Effector memory CD8-positive, alpha-beta T cell (primary cell): ENCODE data around the gene SOX4.
A peak's percentile ranks its signal among the peaks of the same experiment; 100 is the strongest.

Source experiments
- ATAC-seq: fragments of 150-1000 bp; cut with Tn5 transposase; replicated peaks from 2 replicates; pipeline ENCODE4 v1.10.0; 2021; ENCODE audit warnings: mild to moderate bottlenecking, moderate library complexity
- DNase-seq, 3 experiments: peaks; one replicate each; pipeline ENCODE4 v3.0.0; 2021
- H3K27ac Mint-ChIP-seq, 2 donors: one replicate each; pipeline ENCODE4 v1.8.0; 2022; ENCODE audit warnings: mild to moderate bottlenecking in 2 of 2, mixed read lengths in 2 of 2, moderate library complexity in 2 of 2
- H3K27me3 Mint-ChIP-seq, 2 donors: one replicate each; pipeline ENCODE4 v1.8.0; 2022; ENCODE audit warnings: mixed read lengths in 2 of 2
- H3K36me3 Mint-ChIP-seq: one replicate; pipeline ENCODE4 v1.8.0; 2022; ENCODE audit warnings: mild to moderate bottlenecking, moderate library complexity, mixed read lengths; ENCODE audit not compliant: insufficient read depth
- H3K4me1 Mint-ChIP-seq, 2 donors: one replicate each; pipeline ENCODE4 v1.8.0; 2022; ENCODE audit warnings: low read depth in 2 of 2, mixed read lengths in 2 of 2
- H3K4me3 Mint-ChIP-seq, 2 donors: one replicate each; pipeline ENCODE4 v1.8.0; 2022; ENCODE audit warnings: mild to moderate bottlenecking in 2 of 2, mixed read lengths in 2 of 2, moderate library complexity in 2 of 2
- H3K9me3 Mint-ChIP-seq, 2 donors: one replicate each; pipeline ENCODE4 v1.8.0; 2022; ENCODE audit warnings: mixed read lengths in 2 of 2

Gene SOX4

GRCh38 chr6:21587179-21587960 is 6.2 kb upstream of the SOX4 start:
- peaks cover 23 to 40% of the 10 kb centered on the region in 2 donors for H3K27me3 Mint-ChIP-seq
- no peak overlapping the region for H3K27ac Mint-ChIP-seq
- peaks cover 0 to 5% of the 10 kb centered on the region in 2 donors for H3K9me3 Mint-ChIP-seq
- ATAC-seq (peak; percentile 22), DNase-seq (peak in 1 of 3 experiments; percentile 21)
- H3K4me3 Mint-ChIP-seq = peak overlapping the region; percentile 94 to 95
- peaks cover 4% of the 10 kb centered on the region for H3K36me3 Mint-ChIP-seq
- peaks cover 11 to 12% of the 10 kb centered on the region in 2 donors for H3K4me1 Mint-ChIP-seq

GRCh38 chr6:21587961-21588480 is 5.5 kb upstream of the SOX4 start:
- peak overlapping the region in 1 of 2 donors; percentile 55 for H3K27ac Mint-ChIP-seq

GRCh38 chr6:21588481-21589351 is 4.8 kb upstream of the SOX4 start:
- H3K4me1 Mint-ChIP-seq = peaks cover 11 to 12% of the 10 kb centered on the region in 2 donors
- peak; percentile 43 for ATAC-seq
- peaks cover 4% of the 10 kb centered on the region for H3K36me3 Mint-ChIP-seq
- peak in 1 of 3 experiments; percentile 27 for DNase-seq
- peaks cover 27 to 40% of the 10 kb centered on the region in 2 donors for H3K27me3 Mint-ChIP-seq
- peak overlapping the region in 1 of 2 donors; percentile 55 for H3K27ac Mint-ChIP-seq
- H3K4me3 Mint-ChIP-seq = peak overlapping the region; percentile 94 to 95
- no peaks in the 10 kb centered on the region for H3K9me3 Mint-ChIP-seq

More at GRCh38 chr6:21587961-21588480, 5.5 kb upstream of the SOX4 start:
- Mint-ChIP-seq H3K4me3 (peak overlapping the region; percentile 94 to 95), H3K4me1 (peaks cover 11 to 12% of the 10 kb centered on the region in 2 donors), H3K36me3 (peaks cover 4% of the 10 kb centered on the region), H3K27me3 (peaks cover 27 to 40% of the 10 kb centered on the region in 2 donors), H3K9me3 (no peaks in the 10 kb centered on the region)
- DNase-seq (peak in 1 of 3 experiments; percentile 20), ATAC-seq (peak; percentile 41)

GRCh38 chr6:21589352-21590345 is 3.9 kb upstream of the SOX4 start:
- peak; percentile 60 for ATAC-seq
- H3K27ac Mint-ChIP-seq = no peak overlapping the region

GRCh38 chr6:21590346-21590745 is 3.2 kb upstream of the SOX4 start:
- Mint-ChIP-seq H3K9me3 (no peaks in the 10 kb centered on the region), H3K4me1 (peaks cover 15% of the 10 kb centered on the region in 2 donors), H3K36me3 (peaks cover 4% of the 10 kb centered on the region), H3K27ac (no peak overlapping the region), H3K27me3 (peaks cover 26 to 40% of the 10 kb centered on the region in 2 donors), H3K4me3 (peak overlapping the region in 1 of 2 donors; percentile 33)
- DNase-seq = no peak
- ATAC-seq = no peak

More at GRCh38 chr6:21589352-21590345, 3.9 kb upstream of the SOX4 start:
- no peaks in the 10 kb centered on the region for H3K9me3 Mint-ChIP-seq
- peaks cover 27 to 40% of the 10 kb centered on the region in 2 donors for H3K27me3 Mint-ChIP-seq
- peak overlapping the region; percentile 94 to 95 for H3K4me3 Mint-ChIP-seq
- peaks cover 4% of the 10 kb centered on the region for H3K36me3 Mint-ChIP-seq
- DNase-seq = peak; percentile 64 to 80 (median 67)
- H3K4me1 Mint-ChIP-seq = peaks cover 13 to 14% of the 10 kb centered on the region in 2 donors

- no peak for DNase-seq
- H3K9me3 Mint-ChIP-seq = no peaks in the 10 kb centered on the region
- H3K27ac Mint-ChIP-seq = no peak overlapping the region
- peaks cover 10% of the 10 kb centered on the region for H3K36me3 Mint-ChIP-seq
- no peak overlapping the region for H3K4me3 Mint-ChIP-seq
- no peak for ATAC-seq
- H3K4me1 Mint-ChIP-seq = peaks cover 22 to 25% of the 10 kb centered on the region in 2 donors
- peaks cover 30 to 40% of the 10 kb centered on the region in 2 donors for H3K27me3 Mint-ChIP-seq
Observed at GRCh38 chr6:21591446-21591845, 2.1 kb upstream of the SOX4 start.

- DNase-seq (no peak), ATAC-seq (no peak)
- no peaks in the 10 kb centered on the region for H3K9me3 Mint-ChIP-seq
- peaks cover 30 to 32% of the 10 kb centered on the region in 2 donors for H3K27me3 Mint-ChIP-seq
- peaks cover 14% of the 10 kb centered on the region for H3K36me3 Mint-ChIP-seq
- no peak overlapping the region for H3K27ac Mint-ChIP-seq
- peaks cover 18 to 25% of the 10 kb centered on the region in 2 donors for H3K4me1 Mint-ChIP-seq
- H3K4me3 Mint-ChIP-seq = no peak overlapping the region
Observed at GRCh38 chr6:21592953-21593352, 598 bp upstream of the SOX4 start.

- Mint-ChIP-seq H3K27ac (no peak overlapping the region), H3K27me3 (peaks cover 26 to 36% of the 10 kb centered on the region in 2 donors), H3K4me3 (no peak overlapping the region), H3K9me3 (no peaks in the 10 kb centered on the region), H3K4me1 (peaks cover 13 to 22% of the 10 kb centered on the region in 2 donors), H3K36me3 (peaks cover 11% of the 10 kb centered on the region)
- ATAC-seq (peak; percentile 22), DNase-seq (peak in 1 of 3 experiments; percentile 7)
Observed at GRCh38 chr6:21593927-21594415, 420 bp downstream of the SOX4 start.

GRCh38 chr6:21594416-21595281 is 1.1 kb downstream of the SOX4 start:
- H3K4me3 Mint-ChIP-seq = no peak overlapping the region

GRCh38 chr6:21595285-21596144 is 2.0 kb downstream of the SOX4 start:
- peak; percentile 22 for ATAC-seq
- DNase-seq = peak in 1 of 3 experiments; percentile 5
- Mint-ChIP-seq H3K27me3 (peaks cover 27 to 51% of the 10 kb centered on the region in 2 donors), H3K4me3 (peak overlapping the region in 1 of 2 donors; percentile 92), H3K36me3 (peaks cover 11% of the 10 kb centered on the region), H3K27ac (peak overlapping the region; percentile 76 to 92), H3K4me1 (peaks cover 13 to 22% of the 10 kb centered on the region in 2 donors), H3K9me3 (no peaks in the 10 kb centered on the region)

More at GRCh38 chr6:21594416-21595281, 1.1 kb downstream of the SOX4 start:
- DNase-seq (peak in 1 of 3 experiments; percentile 21), ATAC-seq (peak; percentile 30)
- no peaks in the 10 kb centered on the region for H3K9me3 Mint-ChIP-seq
- H3K27ac Mint-ChIP-seq = peak overlapping the region in 1 of 2 donors; percentile 64
- peaks cover 26 to 42% of the 10 kb centered on the region in 2 donors for H3K27me3 Mint-ChIP-seq
- H3K36me3 Mint-ChIP-seq = peaks cover 11% of the 10 kb centered on the region
- peaks cover 13 to 22% of the 10 kb centered on the region in 2 donors for H3K4me1 Mint-ChIP-seq
